ENCODE measurements around the gene RRN3. TPM values are rescaled to one million over a fixed set of nuclear protein-coding genes. Genes with fewer than 3 reads are reported as not detected.
"Not testable (repeated sequence)": the region's sequence is repeated elsewhere in the genome, so short reads cannot be mapped to it uniquely, and the experiment has no call there.

The RRN3 gene
- total and polyA plus RNA-seq, 10 donors = 11.6 to 38.6 (median 30.1) TPM

DNA sequence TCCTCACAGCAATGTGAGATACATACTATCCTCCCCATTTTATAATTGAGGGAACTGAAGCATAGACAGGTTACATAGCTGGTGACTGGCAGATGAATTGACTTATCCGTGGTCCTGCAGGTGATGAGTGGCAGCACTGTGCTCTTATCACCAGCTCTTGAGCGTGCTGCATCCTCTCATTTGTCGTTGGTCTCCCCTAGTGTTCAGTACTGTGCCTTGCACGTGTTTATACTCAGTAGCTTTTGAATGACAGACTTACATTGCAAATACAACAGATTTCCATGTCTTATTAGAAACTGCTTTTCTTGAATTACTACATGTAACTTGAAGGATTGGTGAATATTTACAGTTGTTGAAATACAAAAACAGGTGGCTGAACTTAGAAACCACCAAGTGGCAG is 71.9 kb downstream of the RRN3 start:
- Histone ChIP-seq H3K4me1 (peaks cover 0 to 50% (median 18%) of the 10 kb centered on the region in 6 donors), H3K27ac (peak overlapping the region in 2 of 8 donors; percentile 9 to 43), H3K36me3 (peaks cover 0 to 99% (median 42%) of the 10 kb centered on the region in 6 donors)
- intact Hi-C loops (cut with DNase I; ENCODE audit: low total_unique reads); H3K4me3 ChIP-seq; H3K27me3 ChIP-seq (replicated peaks in 1 of 7); H3K9me3 ChIP-seq: not testable (repeated sequence)
- DNase-seq = peak; percentile 82
- 28 to 33% (median 30%) methylated on average over 4 of the region's 4 CpGs for WGBS, 5 donors
- TF ChIP-seq, protein P1, sequence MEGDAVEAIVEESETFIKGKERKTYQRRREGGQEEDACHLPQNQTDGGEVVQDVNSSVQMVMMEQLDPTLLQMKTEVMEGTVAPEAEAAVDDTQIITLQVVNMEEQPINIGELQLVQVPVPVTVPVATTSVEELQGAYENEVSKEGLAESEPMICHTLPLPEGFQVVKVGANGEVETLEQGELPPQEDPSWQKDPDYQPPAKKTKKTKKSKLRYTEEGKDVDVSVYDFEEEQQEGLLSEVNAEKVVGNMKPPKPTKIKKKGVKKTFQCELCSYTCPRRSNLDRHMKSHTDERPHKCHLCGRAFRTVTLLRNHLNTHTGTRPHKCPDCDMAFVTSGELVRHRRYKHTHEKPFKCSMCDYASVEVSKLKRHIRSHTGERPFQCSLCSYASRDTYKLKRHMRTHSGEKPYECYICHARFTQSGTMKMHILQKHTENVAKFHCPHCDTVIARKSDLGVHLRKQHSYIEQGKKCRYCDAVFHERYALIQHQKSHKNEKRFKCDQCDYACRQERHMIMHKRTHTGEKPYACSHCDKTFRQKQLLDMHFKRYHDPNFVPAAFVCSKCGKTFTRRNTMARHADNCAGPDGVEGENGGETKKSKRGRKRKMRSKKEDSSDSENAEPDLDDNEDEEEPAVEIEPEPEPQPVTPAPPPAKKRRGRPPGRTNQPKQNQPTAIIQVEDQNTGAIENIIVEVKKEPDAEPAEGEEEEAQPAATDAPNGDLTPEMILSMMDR (IDR thresholded peaks at IDR 0.05 in 8 of 11, conservative IDR thresholded peaks at IDR 0.05 in 3 of 11) = peak; percentile 25 to 75 (median 49)

DNA sequence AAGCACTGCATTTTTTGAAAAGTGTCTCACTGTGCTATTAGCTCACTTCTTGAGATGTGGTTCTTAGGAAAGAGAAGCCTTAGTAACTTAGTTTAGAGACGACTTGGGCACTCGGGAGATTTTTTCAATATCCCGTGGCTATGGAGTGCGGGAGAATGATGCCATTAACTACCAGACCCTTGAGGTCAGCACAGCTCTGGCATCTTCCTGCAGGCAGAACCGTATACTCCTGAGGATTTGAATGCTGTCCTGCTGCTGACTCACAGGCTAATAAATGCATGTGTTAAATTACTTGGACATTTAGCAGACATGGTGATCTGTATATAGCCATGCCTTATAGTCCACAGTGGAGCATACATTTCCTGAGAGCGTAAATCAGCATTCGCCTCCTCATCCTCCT is 72.6 kb downstream of the RRN3 start:
- H3K27me3 ChIP-seq (replicated peaks in 1 of 7); intact Hi-C loops (cut with DNase I; ENCODE audit: low total_unique reads); H3K4me3 ChIP-seq; DNase-seq; H3K9me3 ChIP-seq: not testable (repeated sequence)
- WGBS, 5 donors = 88 to 94% (median 91%) methylated on average over 7 of the region's 7 CpGs
- Histone ChIP-seq H3K36me3 (peaks cover under 1 to 99% (median 47%) of the 10 kb centered on the region in 6 donors), H3K4me1 (peaks cover 5 to 57% (median 25%) of the 10 kb centered on the region in 6 donors), H3K27ac (peak overlapping the region in 2 of 8 donors; percentile 9 to 43)

DNA sequence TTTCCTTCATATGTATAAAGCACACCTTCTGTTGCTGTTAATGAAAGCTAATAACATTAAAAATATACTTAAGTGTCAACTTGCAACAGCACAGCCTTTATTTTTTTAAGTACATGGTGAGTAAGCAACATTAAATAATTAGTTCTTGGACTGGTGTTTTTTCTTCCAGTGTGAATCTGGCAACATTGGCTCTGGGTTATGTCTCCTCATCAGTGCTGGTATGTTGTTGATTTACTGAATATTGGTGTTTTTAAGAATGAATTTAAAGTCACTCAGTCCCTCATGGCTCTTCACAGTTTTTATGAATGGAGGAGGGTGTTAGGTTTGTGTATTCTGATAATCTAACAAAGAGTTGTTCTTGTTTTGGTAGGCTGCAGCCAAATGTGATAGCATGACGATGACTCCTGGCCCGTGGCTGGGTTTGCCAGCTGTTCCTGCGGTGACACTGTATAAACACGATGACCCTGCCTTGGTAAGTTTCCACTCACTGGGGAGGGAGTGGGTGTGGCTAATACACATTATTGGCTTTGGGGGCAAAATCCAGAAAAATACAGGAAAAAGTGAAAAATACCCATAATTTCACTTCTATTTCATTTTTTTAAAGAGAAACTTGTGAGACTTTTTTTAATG is 77.0 kb downstream of the RRN3 start:
- H3K27me3 ChIP-seq (replicated peaks in 1 of 7); intact Hi-C loops (cut with DNase I; ENCODE audit: low total_unique reads); H3K9me3 ChIP-seq; DNase-seq; H3K4me3 ChIP-seq: not testable (repeated sequence)
- TF ChIP-seq POLR2AphosphoS5 (IDR thresholded peaks at IDR 0.05) = peak in 1 of 3 donors; percentile 60
- Histone ChIP-seq H3K4me1 (peaks cover 27 to 57% (median 37%) of the 10 kb centered on the region in 6 donors), H3K36me3 (peaks cover 3 to 83% (median 30%) of the 10 kb centered on the region in 6 donors), H3K27ac (peak overlapping the region in 6 of 8 donors; percentile 6 to 60 (median 42))
- 44 to 76% (median 60%) methylated on average over 4 of the region's 4 CpGs for WGBS, 5 donors

DNA sequence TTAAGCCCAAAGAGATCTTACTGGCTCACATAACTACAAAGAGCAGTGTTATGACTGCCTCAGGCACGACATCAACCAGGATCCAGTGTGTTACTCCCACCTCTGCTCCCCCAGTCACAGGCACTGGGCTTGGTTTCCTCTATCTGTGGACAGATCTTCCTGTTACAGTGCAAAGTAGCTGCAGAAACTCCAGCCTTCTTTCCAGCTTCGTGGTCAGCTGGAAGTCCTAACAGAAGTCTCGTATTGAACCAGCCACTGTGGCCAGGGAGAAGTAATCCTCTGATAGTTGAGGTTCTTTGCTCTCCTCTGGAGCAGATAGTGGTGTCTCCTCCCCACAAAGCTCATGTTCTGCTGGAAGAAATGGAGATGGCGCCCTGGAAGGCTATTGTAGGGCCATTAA is 77.7 kb downstream of the RRN3 start:
- H3K4me1 ChIP-seq = peaks cover 25 to 50% (median 34%) of the 10 kb centered on the region in 6 donors
- peak; percentile 44 for DNase-seq
- H3K27me3 ChIP-seq (replicated peaks in 1 of 7); H3K4me3 ChIP-seq; H3K9me3 ChIP-seq; intact Hi-C loops (cut with DNase I; ENCODE audit: low total_unique reads): not testable (repeated sequence)
- peak overlapping the region in 6 of 8 donors; percentile 6 to 60 (median 42) for H3K27ac ChIP-seq
- WGBS, 5 donors = 65 to 76% (median 66%) methylated on average over 4 of the region's 4 CpGs
- H3K36me3 ChIP-seq = peaks cover 3 to 83% (median 30%) of the 10 kb centered on the region in 6 donors

DNA sequence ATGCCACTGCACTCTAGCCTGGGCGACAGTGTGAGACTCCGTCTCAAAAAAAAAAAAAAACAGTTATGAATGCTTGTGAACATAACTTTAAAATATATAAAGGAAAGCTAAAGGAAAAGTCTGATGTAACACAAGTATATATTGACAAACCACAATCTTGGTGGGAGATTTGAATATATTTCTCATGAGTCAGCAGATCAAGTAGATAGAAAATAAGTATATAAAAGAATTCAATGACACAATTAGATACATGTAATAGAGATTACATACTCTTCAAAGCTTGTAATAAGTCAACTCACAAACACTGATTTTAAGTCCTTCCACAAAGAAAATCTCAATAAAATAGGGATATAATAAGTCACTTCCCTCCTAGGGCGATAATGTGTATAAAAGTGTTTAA is 78.4 kb downstream of the RRN3 start:
- DNase-seq; H3K4me3 ChIP-seq; H3K9me3 ChIP-seq; H3K27me3 ChIP-seq (replicated peaks in 1 of 7); intact Hi-C loops (cut with DNase I; ENCODE audit: low total_unique reads): not testable (repeated sequence)
- WGBS, 5 donors = 95 to 99% (median 98%) methylated on average over 3 of the region's 3 CpGs
- Histone ChIP-seq H3K27ac (peak overlapping the region in 3 of 8 donors; percentile 6 to 60 (median 53)), H3K36me3 (peaks cover 3 to 83% (median 31%) of the 10 kb centered on the region in 6 donors), H3K4me1 (peaks cover 25 to 48% (median 34%) of the 10 kb centered on the region in 6 donors)

DNA sequence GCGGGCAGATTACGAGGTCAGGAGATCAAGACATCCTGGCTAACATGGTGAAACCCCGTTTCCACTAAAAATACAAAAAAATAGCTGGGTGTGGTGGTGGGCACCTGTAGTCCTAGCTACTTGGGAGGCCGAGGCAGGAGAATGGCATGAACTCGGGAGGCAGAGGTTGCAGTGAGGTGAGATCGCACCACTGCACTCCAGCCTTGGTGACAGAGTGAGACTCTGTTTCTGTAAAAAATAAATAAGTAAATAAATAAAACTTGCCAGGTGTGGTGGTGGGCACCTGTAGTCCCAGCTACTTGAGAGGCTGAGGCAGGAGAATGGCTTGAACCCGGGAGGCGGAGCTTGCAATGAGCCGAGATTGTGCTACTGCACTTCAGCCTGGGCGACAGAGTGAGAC is 81.1 kb downstream of the RRN3 start:
- H3K27me3 ChIP-seq (replicated peaks in 1 of 7); intact Hi-C loops (cut with DNase I; ENCODE audit: low total_unique reads); H3K4me3 ChIP-seq; H3K9me3 ChIP-seq; H3K27ac ChIP-seq: not testable (repeated sequence)
- 89 to 97% (median 96%) methylated on average over 10 of the region's 10 CpGs for WGBS, 5 donors
- Histone ChIP-seq H3K36me3 (peaks cover 3 to 80% (median 30%) of the 10 kb centered on the region in 6 donors), H3K4me1 (peaks cover 25 to 50% (median 34%) of the 10 kb centered on the region in 6 donors)
- DNase-seq = peak; percentile 62

Small RNAs within 50 kb of the gene (microRNA-seq; reads per million reads assigned to microRNA genes)
- gene MIR1972-1 (0 reads per million in 3 donors), gene MIR6511B2 (0 reads per million in 3 donors)

Small RNAs within 50 kb of the gene (small RNA-seq; reads per million reads assigned to genes)
- 0 reads per million in 4 donors for gene MIR1972-1

Other genes with a start within 250 kb of the RRN3 start
- 100 to 1,000 TPM in 2 of 7 donors, 10 to 100 TPM in 5; 61.4 to 119 (median 78.2) TPM for gene NPIPA1, start 156.8 kb downstream of the RRN3 start, total RNA-seq
- gene NPIPA1, start 156.8 kb downstream of the RRN3 start, polyA plus RNA-seq = 10 to 100 TPM; 56.4 to 61.2 (median 58.5) TPM
- 10 to 100 TPM; 51.0 to 80.7 (median 72.4) TPM for gene PDXDC1, start 119.2 kb downstream of the RRN3 start, total RNA-seq
- gene PDXDC1, start 119.2 kb downstream of the RRN3 start, polyA plus RNA-seq = 10 to 100 TPM; 17.7 to 29.6 (median 18.6) TPM
- gene NTAN1, start 38.2 kb downstream of the RRN3 start, total RNA-seq = 10 to 100 TPM; 27.1 to 70.6 (median 50.8) TPM
- 10 to 100 TPM; 33.0 to 48.3 (median 39.8) TPM for gene NTAN1, start 38.2 kb downstream of the RRN3 start, polyA plus RNA-seq

Measured in spleen (tissue), 11 donors.